K562 (cell line): ENCODE measurements around the gene TRIM3. TPM values are rescaled to one million over a fixed set of nuclear protein-coding genes. Genes with fewer than 3 reads are reported as not detected.
A peak's percentile ranks its signal among the peaks of the same experiment; 100 is the strongest.

ENCODE experiments used
- C11orf30 ChIP-seq: fragments of 450-650 bp; IDR thresholded peaks from 2 replicates; pipeline ENCODE4 v1.6.1; 2016; ENCODE audit warnings: low read depth, mild to moderate bottlenecking
- CREM ChIP-seq: IDR thresholded peaks from 2 replicates; pipeline ENCODE4 v1.6.1; 2014; ENCODE audit warnings: antibody characterized with exemption, low read depth
- HINFP ChIP-seq: fragments of 450-650 bp; conservative IDR thresholded peaks from 2 replicates; pipeline ENCODE4 v1.6.1; 2016; ENCODE audit warnings: missing genetic modification characterization, low read depth, mild to moderate bottlenecking, control low read depth, missing compliant biosample characterization
- KAT2B ChIP-seq: IDR thresholded peaks from one replicate; pipeline ENCODE4 v1.6.1; 2012; ENCODE audit warnings: low read depth, mild to moderate bottlenecking, control low read depth, inconsistent platforms, low read length, moderate library complexity
- SMARCA4 ChIP-seq: fragments of 450-650 bp; IDR thresholded peaks from 2 replicates; pipeline ENCODE4 v1.6.1; 2016
- ZFP91 ChIP-seq: sonication (generic); formaldehyde crosslinking; IDR thresholded peaks from 2 replicates; pipeline ENCODE4 v1.8.0; 2022; ENCODE audit warnings: mild to moderate bottlenecking, missing genetic modification reagents
- ZNF24 ChIP-seq: fragments of 450-650 bp; IDR thresholded peaks from 2 replicates; pipeline ENCODE4 v1.6.1; 2016
- ZNF318 ChIP-seq, 2 experiments: fragments of 450-650 bp; IDR thresholded peaks; 2 replicates each; pipeline ENCODE4 v1.6.1; 2016; ENCODE audit warnings: mild to moderate bottlenecking in 2 of 2, borderline replicate concordance in 1 of 2, low read depth in 1 of 2, moderate library complexity in 1 of 2
- polyA plus RNA-seq, 8 experiments: library from polyadenylated mRNA; depleted of rRNA in 4 of 8; stranded (reverse) in 5 of 8; unstranded in 3 of 8; fragments of >200 nt; fragmentation: Nextera tagmentation in 2 of 8; fragmentation: Illumina TruSeq in 1 of 8; extraction: Ambion mirVana in 2 of 8; extraction: Trizol in 1 of 8; gene quantifications; 2 replicates each; pipeline versions ENCODE4 v1.2.1 to v1.2.3, GENCODE V29; 2011 to 2014; ENCODE audit warnings: inconsistent platforms in 1 of 8, missing spikeins in 1 of 8
- total RNA-seq, 7 experiments: library from RNA; depleted of rRNA in 6 of 7; stranded (reverse); fragments of >200 nt in 6 of 7; fragmentation: Illumina TruSeq in 2 of 7; extraction: Trizol in 2 of 7; gene quantifications; 2 replicates each; pipeline versions ENCODE4 v1.2.1 to v1.2.3, GENCODE V29; 2011 to 2021; ENCODE audit warnings: low replicate concordance in 1 of 7
- TF ChIP-seq, protein P1 (sequence below): fragments of 450-650 bp; IDR thresholded peaks from 2 replicates; pipeline ENCODE4 v1.6.1; 2016; ENCODE audit warnings: borderline replicate concordance

TRIM3 gene
- total and polyA plus RNA-seq, 9 of the 15 experiments (the other 6 are each of a cell fraction or from before 2014, with no cell fraction given) = 0.45 to 9.2 (median 4.7) TPM

GRCh38 chr11:6481012-6481923, 7.5 kb upstream of the TRIM3 start, which contains the start of the genes ARFIP2 and TIMM10B (continued):
- TF ChIP-seq HINFP (tag) = no peak
- no peak for TF ChIP-seq ZNF318 (IDR thresholded peaks at IDR 0.05; ENCODE audit: borderline replicate concordance in 1 of 2, low read depth in 1 of 2)
- TF ChIP-seq, protein P1, sequence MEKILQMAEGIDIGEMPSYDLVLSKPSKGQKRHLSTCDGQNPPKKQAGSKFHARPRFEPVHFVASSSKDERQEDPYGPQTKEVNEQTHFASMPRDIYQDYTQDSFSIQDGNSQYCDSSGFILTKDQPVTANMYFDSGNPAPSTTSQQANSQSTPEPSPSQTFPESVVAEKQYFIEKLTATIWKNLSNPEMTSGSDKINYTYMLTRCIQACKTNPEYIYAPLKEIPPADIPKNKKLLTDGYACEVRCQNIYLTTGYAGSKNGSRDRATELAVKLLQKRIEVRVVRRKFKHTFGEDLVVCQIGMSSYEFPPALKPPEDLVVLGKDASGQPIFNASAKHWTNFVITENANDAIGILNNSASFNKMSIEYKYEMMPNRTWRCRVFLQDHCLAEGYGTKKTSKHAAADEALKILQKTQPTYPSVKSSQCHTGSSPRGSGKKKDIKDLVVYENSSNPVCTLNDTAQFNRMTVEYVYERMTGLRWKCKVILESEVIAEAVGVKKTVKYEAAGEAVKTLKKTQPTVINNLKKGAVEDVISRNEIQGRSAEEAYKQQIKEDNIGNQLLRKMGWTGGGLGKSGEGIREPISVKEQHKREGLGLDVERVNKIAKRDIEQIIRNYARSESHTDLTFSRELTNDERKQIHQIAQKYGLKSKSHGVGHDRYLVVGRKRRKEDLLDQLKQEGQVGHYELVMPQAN = peak; percentile 81
- TF ChIP-seq CREM = peak; percentile 99
- TF ChIP-seq ZNF24 = peak; percentile 37; the same call in 1 of the 2 replicates
- TF ChIP-seq C11orf30 = peak; percentile 95
- peak; percentile 45; the same call in 1 of the 2 replicates for TF ChIP-seq ZFP91 (CRISPR knock-in tag)
- no peak for TF ChIP-seq SMARCA4
- no peak for TF ChIP-seq KAT2B
